Panc1 (cell line): ENCODE results near the gene ANAPC5.

ENCODE experiments used
- CTCF ChIP-seq: fragments of 450-650 bp; IDR thresholded peaks from 2 replicates; pipeline ENCODE4 v1.5.1; 2017; ENCODE audit warnings: mild to moderate bottlenecking
- TF ChIP-seq, protein P1 (sequence below), 2 experiments: IDR thresholded peaks; 2 replicates each; pipeline ENCODE4 v1.6.1; 2011 to 2012; ENCODE audit warnings: low read depth in 2 of 2, control low read depth in 1 of 2, low read length in 1 of 2, mild to moderate bottlenecking in 1 of 2, moderate library complexity in 1 of 2; ENCODE audit not compliant: insufficient read depth in 1 of 2

DNA sequence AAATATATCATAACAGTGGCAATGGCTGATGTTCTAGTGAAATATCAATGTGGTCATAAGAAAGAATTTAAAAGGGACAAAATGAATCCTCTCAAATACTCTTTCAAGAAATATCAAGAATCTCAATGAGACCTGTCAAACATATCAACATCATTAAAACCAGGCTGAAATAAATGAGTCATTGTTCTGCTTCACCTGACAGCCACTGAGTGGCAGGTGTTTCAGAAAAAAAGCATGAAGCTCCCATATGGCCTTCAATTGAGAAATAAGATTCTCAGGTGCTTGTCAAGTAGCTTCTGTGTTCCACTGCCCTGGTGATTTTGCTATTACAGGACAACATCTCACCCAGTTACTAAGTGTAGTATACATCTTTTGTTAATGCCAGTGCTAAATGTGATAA lies 21.5 kb downstream of the ANAPC5 start:
- no peak for TF ChIP-seq CTCF
- TF ChIP-seq, protein P1, sequence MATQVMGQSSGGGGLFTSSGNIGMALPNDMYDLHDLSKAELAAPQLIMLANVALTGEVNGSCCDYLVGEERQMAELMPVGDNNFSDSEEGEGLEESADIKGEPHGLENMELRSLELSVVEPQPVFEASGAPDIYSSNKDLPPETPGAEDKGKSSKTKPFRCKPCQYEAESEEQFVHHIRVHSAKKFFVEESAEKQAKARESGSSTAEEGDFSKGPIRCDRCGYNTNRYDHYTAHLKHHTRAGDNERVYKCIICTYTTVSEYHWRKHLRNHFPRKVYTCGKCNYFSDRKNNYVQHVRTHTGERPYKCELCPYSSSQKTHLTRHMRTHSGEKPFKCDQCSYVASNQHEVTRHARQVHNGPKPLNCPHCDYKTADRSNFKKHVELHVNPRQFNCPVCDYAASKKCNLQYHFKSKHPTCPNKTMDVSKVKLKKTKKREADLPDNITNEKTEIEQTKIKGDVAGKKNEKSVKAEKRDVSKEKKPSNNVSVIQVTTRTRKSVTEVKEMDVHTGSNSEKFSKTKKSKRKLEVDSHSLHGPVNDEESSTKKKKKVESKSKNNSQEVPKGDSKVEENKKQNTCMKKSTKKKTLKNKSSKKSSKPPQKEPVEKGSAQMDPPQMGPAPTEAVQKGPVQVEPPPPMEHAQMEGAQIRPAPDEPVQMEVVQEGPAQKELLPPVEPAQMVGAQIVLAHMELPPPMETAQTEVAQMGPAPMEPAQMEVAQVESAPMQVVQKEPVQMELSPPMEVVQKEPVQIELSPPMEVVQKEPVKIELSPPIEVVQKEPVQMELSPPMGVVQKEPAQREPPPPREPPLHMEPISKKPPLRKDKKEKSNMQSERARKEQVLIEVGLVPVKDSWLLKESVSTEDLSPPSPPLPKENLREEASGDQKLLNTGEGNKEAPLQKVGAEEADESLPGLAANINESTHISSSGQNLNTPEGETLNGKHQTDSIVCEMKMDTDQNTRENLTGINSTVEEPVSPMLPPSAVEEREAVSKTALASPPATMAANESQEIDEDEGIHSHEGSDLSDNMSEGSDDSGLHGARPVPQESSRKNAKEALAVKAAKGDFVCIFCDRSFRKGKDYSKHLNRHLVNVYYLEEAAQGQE (IDR thresholded peaks at IDR 0.05; ENCODE audit: insufficient read depth in 1 of 2, low read depth in 2 of 2, low read length in 1 of 2), result no peak
